Transverse colon (tissue), 3 donors: ENCODE results near the gene SIGLEC15.

Experiments
- CTCF ChIP-seq, 5 experiments: fragments of 200-600 bp in 3 of 5; fragments of 450-650 bp in 2 of 5; sonication (generic) in 3 of 5; IDR thresholded peaks; 1 replicate in 2 of 5; 2 replicates in 3 of 5; pipeline ENCODE4 v1.5.1; 2016 to 2017; ENCODE audit warnings: antibody characterized with exemption in 5 of 5, inconsistent platforms in 3 of 5, mild to moderate bottlenecking in 2 of 5, moderate library complexity in 1 of 5
- EP300 ChIP-seq: sonication (generic); formaldehyde crosslinking; IDR thresholded peaks from one replicate; pipeline ENCODE4 v1.6.1; 2017; ENCODE audit warnings: antibody characterized with exemption, low read depth
- POLR2A ChIP-seq: fragments of 450-650 bp; IDR thresholded peaks from one replicate; pipeline ENCODE4 v1.6.1; 2016; ENCODE audit warnings: antibody characterized with exemption, mild to moderate bottlenecking, moderate library complexity

DNA sequence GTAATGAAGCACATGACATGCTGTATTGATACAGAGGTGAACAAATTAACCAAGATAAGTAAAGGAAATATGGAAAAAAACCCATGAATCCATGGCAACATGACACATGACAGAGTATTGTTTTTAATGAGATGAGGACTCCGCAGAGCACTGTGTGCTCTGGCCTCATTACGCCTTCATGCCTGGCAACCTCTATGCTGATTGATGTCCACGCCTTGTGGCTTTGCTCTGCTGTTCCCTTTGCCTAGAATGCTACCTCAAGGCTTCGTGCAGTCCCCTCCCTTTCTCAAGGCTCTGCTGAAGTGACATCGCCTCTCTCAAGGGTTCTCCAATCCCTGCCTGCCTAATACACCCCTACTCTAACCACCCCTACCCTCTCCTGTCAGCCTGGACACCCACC is 8.4 kb downstream of the SIGLEC15 start:
- no peak for TF ChIP-seq CTCF (IDR thresholded peaks at IDR 0.05)
- TF ChIP-seq EP300 = no peak
- TF ChIP-seq POLR2A = no peak
